ENCODE results near the gene LGALS14. TPM values are rescaled to one million over a fixed set of nuclear protein-coding genes. Genes with fewer than 3 reads are reported as not detected.
A peak's percentile ranks its signal among the peaks of the same experiment; 100 is the strongest.
"Not testable (repeated sequence)": the region's sequence is repeated elsewhere in the genome, so short reads cannot be mapped to it uniquely, and the experiment has no call there.

The LGALS14 gene
- total RNA-seq, 1 experiment from 2014 or later = 3.7 TPM

DNA sequence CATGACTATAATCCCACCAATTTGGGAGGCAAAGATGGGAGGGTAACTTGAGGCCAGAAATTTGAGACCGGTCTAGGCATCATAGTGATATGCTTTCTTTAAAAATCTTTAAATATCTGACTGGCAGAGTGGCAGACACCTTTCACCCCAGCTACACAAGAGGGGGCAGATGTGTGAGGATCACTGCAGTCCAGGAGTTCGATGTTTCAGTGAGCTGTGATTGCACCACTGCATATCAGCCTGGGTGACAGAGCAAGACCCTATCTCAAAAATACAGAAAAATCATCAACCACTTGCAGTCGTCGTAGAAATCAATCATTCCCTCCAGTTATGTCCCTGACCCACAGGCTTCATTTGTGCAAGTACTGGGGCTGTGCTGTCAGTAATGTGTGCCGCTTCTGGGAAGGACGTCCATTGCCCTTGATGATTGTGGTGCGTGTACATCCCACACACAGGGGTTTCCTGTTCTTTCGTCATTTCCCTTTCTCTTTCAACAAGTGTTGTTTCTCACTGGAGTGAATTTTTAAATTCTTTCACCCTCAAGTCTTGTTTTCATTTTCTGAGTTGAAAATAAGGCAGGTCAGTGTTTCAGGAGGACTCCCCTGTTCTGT, 1.4 kb downstream of the LGALS14 start:
- H3K36me3 ChIP-seq (ENCODE audit: insufficient read depth, low read length) = no peaks in the 10 kb centered on the region; the same call in 1 of the 2 replicates
- no peak overlapping the region for H2AFZ ChIP-seq (ENCODE audit: low read length)
- H3K4me1 ChIP-seq (ENCODE audit: low read length) = peaks cover 75% of the 10 kb centered on the region
- no peaks in the 10 kb centered on the region for H3K27me3 ChIP-seq (ENCODE audit: low read length)
- 0 out of 2 replicates have a peak overlapping the region, but pooled peaks have one; percentile 65 for H3K9ac ChIP-seq (ENCODE audit: low read length)
- H3K9me2 ChIP-seq (replicated peaks; ENCODE audit: insufficient read depth, low read length) = no peaks in the 10 kb centered on the region
- peak overlapping the region; percentile 96 for H3K27ac ChIP-seq (ENCODE audit: low read length)
- peak overlapping the region; percentile 61 for H3K4me3 ChIP-seq (ENCODE audit: low read length)
- peak overlapping the region; percentile 85 for H3K4me2 ChIP-seq (ENCODE audit: low read depth, low read length, poor library complexity, severe bottlenecking)
- no peaks in the 10 kb centered on the region for H3K79me2 ChIP-seq (ENCODE audit: low read length)
- peak; percentile 85 for DNase-seq
- H3K9me3 ChIP-seq (ENCODE audit: low read length) = no peaks in the 10 kb centered on the region
- H4K20me1 ChIP-seq (ENCODE audit: insufficient read depth, low read depth, low read length) = no peaks in the 10 kb centered on the region

DNA sequence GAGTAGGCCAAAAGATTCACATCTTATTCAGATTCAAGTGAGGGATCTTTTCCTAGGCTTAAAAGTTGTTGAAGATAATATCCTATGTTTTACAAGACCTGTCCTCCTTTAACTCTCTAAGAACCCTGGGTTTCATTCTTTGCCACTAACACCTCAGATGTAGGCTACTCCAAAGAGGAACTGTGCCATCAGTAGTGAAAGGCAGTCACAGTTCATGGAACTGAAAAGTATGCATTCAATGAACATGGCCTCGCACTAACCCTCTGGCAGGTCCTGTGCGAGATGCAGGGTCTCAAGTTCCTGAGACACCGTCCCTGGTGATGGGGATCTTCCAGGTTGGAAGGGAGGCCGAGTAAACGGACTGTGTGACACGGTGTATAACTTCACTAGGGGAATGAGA, 4.3 kb downstream of the LGALS14 start:
- no peaks in the 10 kb centered on the region for H4K20me1 ChIP-seq (ENCODE audit: insufficient read depth, low read depth, low read length)
- no peak overlapping the region for H3K9ac ChIP-seq (ENCODE audit: low read length)
- H3K27me3 ChIP-seq (ENCODE audit: low read length) = no peaks in the 10 kb centered on the region
- H3K4me1 ChIP-seq (ENCODE audit: low read length) = peaks cover 60% of the 10 kb centered on the region
- H3K4me2 ChIP-seq (ENCODE audit: low read depth, low read length, poor library complexity, severe bottlenecking) = no peak overlapping the region
- no peak overlapping the region for H3K27ac ChIP-seq (ENCODE audit: low read length)
- no peak overlapping the region for H2AFZ ChIP-seq (ENCODE audit: low read length)
- no peak overlapping the region for H3K4me3 ChIP-seq (ENCODE audit: low read length)
- no peaks in the 10 kb centered on the region for H3K9me2 ChIP-seq (replicated peaks; ENCODE audit: insufficient read depth, low read length)
- no peaks in the 10 kb centered on the region for H3K79me2 ChIP-seq (ENCODE audit: low read length)
- peak; percentile 41 for DNase-seq
- H3K9me3 ChIP-seq (ENCODE audit: low read length) = no peaks in the 10 kb centered on the region
- H3K36me3 ChIP-seq (ENCODE audit: insufficient read depth, low read length) = peaks cover 2% of the 10 kb centered on the region; the same call in 1 of the 2 replicates

DNA sequence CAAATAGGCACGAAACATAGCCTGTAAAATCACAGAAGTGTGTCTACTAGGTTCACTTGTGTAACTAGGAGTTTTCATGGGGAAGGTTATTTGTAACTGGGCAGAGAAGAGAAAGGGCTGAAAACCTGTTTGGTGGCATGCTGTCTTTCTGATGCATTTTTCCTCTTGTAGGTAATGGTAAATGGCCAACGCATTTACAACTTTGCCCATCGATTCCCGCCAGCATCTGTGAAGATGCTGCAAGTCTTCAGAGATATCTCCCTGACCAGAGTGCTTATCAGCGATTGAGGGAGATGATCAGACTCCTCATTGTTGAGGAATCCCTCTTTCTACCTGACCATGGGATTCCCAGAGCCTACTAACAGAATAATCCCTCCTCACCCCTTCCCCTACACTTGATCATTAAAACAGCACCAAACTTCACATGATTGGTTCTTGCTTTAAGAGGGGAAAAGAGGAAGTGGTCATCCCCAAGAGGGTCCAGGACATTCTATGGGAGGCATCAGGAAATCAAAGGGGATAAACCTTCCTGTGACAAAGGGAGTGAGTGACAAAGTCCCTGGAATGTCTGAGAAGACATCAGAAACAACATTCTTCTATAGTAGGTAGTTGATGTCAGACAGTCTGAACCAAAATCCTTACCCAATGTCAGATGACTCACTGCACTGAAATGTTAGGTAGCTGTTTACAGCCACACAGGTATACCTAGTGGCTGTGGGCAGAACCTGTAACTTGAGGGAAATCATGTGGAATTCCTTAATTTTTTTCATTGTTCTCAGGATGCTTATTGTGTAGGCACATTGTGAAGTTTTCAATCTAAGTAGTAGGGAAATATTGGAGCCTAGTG, 5.0 kb downstream of the LGALS14 start:
- H4K20me1 ChIP-seq (ENCODE audit: insufficient read depth, low read depth, low read length) = no peaks in the 10 kb centered on the region
- H3K9me2 ChIP-seq (replicated peaks; ENCODE audit: insufficient read depth, low read length) = no peaks in the 10 kb centered on the region
- H3K4me2 ChIP-seq (ENCODE audit: low read depth, low read length, poor library complexity, severe bottlenecking) = no peak overlapping the region

DNA sequence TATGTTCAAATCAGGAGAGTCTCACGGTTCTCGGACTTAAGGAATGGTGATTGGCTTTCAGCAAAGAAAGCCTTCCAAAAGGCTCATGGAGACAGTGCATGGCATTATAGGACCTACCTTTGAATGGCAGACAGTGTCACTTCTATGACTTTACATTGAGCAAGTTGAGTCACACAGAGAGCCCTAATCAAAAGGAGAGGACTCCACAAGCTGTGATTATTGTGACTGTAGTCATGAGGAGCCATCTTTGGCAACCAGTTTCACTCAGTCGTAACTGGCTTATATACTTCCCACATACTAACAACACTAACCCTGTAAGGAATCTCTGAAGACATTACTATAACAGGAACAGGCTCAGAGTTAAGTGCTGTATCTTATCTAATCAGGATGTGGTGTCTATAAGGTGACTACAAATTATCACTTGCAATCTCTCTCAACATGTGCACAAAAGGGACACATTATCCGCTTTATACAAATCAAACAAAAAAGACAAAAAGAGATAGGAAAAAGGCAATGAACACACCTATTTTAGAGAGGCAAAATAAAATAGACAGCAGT, 6.1 kb downstream of the LGALS14 start:
- Histone ChIP-seq H3K27me3 (ENCODE audit: low read length) (no peaks in the 10 kb centered on the region), H2AFZ (ENCODE audit: low read length) (no peak overlapping the region), H3K36me3 (ENCODE audit: insufficient read depth, low read length) (peaks cover 2% of the 10 kb centered on the region; the same call in 1 of the 2 replicates), H4K20me1 (ENCODE audit: insufficient read depth, low read depth, low read length) (no peaks in the 10 kb centered on the region), H3K79me2 (ENCODE audit: low read length) (no peaks in the 10 kb centered on the region), H3K9me3 (ENCODE audit: low read length) (no peaks in the 10 kb centered on the region), H3K9me2 (replicated peaks; ENCODE audit: insufficient read depth, low read length) (no peaks in the 10 kb centered on the region), H3K4me3 (ENCODE audit: low read length) (no peak overlapping the region), H3K4me2 (ENCODE audit: low read depth, low read length, poor library complexity, severe bottlenecking) (no peak overlapping the region), H3K4me1 (ENCODE audit: low read length) (peaks cover 42% of the 10 kb centered on the region), H3K27ac (ENCODE audit: low read length) (no peak overlapping the region), H3K9ac (ENCODE audit: low read length) (no peak overlapping the region)
- peak; percentile 20 for DNase-seq

More for the DNA sequence above, 5.0 kb downstream of the LGALS14 start:
- Histone ChIP-seq H3K9me3 (ENCODE audit: low read length) (no peaks in the 10 kb centered on the region), H3K36me3 (ENCODE audit: insufficient read depth, low read length) (peaks cover 2% of the 10 kb centered on the region; the same call in 1 of the 2 replicates), H3K9ac (ENCODE audit: low read length) (no peak overlapping the region), H3K27me3 (ENCODE audit: low read length) (no peaks in the 10 kb centered on the region), H3K4me1 (ENCODE audit: low read length) (peaks cover 53% of the 10 kb centered on the region), H3K27ac (ENCODE audit: low read length) (no peak overlapping the region), H3K4me3 (ENCODE audit: low read length) (no peak overlapping the region), H2AFZ (ENCODE audit: low read length) (no peak overlapping the region), H3K79me2 (ENCODE audit: low read length) (no peaks in the 10 kb centered on the region)
- peak; percentile 27 for DNase-seq

DNA sequence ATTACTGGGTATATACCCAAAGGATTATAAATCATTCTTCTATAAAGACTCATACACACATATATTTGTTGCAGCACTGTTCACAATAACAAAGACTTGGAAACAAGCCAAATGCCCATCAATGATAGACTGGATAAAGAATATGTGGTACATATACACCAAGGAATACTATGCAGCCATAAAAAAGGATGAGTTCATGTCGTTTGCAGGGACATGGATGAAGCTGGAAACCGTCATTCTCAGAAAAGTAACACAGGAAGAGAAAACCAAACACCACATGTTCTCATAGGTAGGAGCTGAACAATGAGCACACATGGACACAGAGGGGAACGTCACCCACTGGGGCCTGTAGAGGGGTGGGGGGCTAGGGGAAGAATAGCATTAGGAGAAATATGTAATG, 15.9 kb downstream of the LGALS14 start:
- DNase-seq = peak; percentile 15
- not testable (repeated sequence) for H3K9ac ChIP-seq (ENCODE audit: low read length); H3K4me3 ChIP-seq (ENCODE audit: low read length); H3K79me2 ChIP-seq (ENCODE audit: low read length); H3K27me3 ChIP-seq (ENCODE audit: low read length); H3K9me2 ChIP-seq (replicated peaks; ENCODE audit: insufficient read depth, low read length); H3K36me3 ChIP-seq (ENCODE audit: insufficient read depth, low read length); H3K4me1 ChIP-seq (ENCODE audit: low read length); H2AFZ ChIP-seq (ENCODE audit: low read length); H3K4me2 ChIP-seq (ENCODE audit: low read depth, low read length, poor library complexity, severe bottlenecking); H4K20me1 ChIP-seq (ENCODE audit: insufficient read depth, low read depth, low read length); H3K9me3 ChIP-seq (ENCODE audit: low read length); H3K27ac ChIP-seq (ENCODE audit: low read length)

DNA sequence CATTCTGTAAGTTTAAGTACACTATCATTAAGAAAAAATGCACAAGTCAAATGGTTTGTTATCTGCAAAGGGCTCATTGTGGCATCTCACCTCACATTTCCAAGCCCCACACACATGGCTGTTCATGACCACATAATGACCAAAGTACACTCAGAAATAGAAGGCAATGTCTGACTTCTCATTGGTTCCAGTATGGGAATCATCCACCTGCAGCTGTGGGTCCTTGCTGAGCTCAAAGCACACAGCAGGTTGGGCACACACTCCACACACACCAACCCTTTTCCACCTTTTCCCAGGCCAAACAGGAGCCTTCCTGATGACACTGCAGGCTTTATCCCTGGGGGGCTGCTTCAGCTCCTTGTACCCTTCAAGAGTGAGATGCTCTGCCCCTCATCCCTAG, 21.7 kb downstream of the LGALS14 start:
- no peaks in the 10 kb centered on the region for H4K20me1 ChIP-seq (ENCODE audit: insufficient read depth, low read depth, low read length)
- no peak overlapping the region for H3K4me2 ChIP-seq (ENCODE audit: low read depth, low read length, poor library complexity, severe bottlenecking)
- H3K9me2 ChIP-seq (replicated peaks; ENCODE audit: insufficient read depth, low read length) = no peaks in the 10 kb centered on the region
- no peaks in the 10 kb centered on the region for H3K36me3 ChIP-seq (ENCODE audit: insufficient read depth, low read length)
- no peak overlapping the region for H3K9ac ChIP-seq (ENCODE audit: low read length)
- no peak overlapping the region for H3K27ac ChIP-seq (ENCODE audit: low read length)
- no peak overlapping the region for H3K4me3 ChIP-seq (ENCODE audit: low read length)
- no peaks in the 10 kb centered on the region for H3K9me3 ChIP-seq (ENCODE audit: low read length)
- H2AFZ ChIP-seq (ENCODE audit: low read length) = no peak overlapping the region
- no peaks in the 10 kb centered on the region for H3K79me2 ChIP-seq (ENCODE audit: low read length)
- DNase-seq = peak; percentile 34
- H3K4me1 ChIP-seq (ENCODE audit: low read length) = peaks cover 6% of the 10 kb centered on the region
- no peaks in the 10 kb centered on the region for H3K27me3 ChIP-seq (ENCODE audit: low read length)

DNA sequence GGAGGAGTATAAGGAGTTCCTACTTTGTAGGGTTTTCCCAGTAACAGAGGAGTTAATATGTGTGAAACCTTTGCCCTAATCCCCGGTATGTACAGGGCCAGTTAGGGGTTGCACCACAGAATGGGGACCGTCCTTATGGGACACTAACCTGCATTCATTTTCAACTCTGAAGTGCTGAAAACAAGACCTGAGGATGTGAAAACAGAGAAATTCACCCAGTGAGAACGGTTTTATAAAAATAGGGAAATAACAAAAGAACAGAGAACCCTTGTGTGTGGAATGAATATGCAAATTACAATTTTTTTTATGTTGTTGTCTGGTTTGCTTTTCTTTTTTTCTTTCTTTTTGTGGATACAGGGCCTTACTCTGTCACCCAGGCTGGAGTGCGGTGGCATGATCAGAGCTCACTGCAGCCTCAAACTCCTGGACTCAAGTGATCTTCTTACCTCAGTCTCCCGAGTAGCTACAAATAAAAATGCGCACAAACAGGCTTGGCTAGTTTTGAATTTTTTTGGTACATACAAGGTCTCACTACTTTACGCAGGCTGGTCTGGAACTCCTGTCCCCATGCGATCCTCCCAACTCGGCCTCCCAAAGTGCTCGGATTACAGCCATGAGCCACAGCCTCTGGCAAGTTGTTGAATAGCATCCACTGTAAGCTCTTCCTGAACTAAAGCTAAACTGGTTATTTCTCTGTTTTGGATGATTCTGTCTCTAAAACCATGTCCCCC, 23.0 kb downstream of the LGALS14 start:
- peaks cover 3% of the 10 kb centered on the region for H3K4me1 ChIP-seq (ENCODE audit: low read length)
- no peaks in the 10 kb centered on the region for H3K9me3 ChIP-seq (ENCODE audit: low read length)
- no peaks in the 10 kb centered on the region for H3K79me2 ChIP-seq (ENCODE audit: low read length)
- H3K36me3 ChIP-seq (ENCODE audit: insufficient read depth, low read length) = no peaks in the 10 kb centered on the region
- H3K4me3 ChIP-seq (ENCODE audit: low read length) = no peak overlapping the region
- H3K27me3 ChIP-seq (ENCODE audit: low read length) = no peaks in the 10 kb centered on the region
- H3K4me2 ChIP-seq (ENCODE audit: low read depth, low read length, poor library complexity, severe bottlenecking) = no peak overlapping the region
- no peaks in the 10 kb centered on the region for H4K20me1 ChIP-seq (ENCODE audit: insufficient read depth, low read depth, low read length)
- H3K9me2 ChIP-seq (replicated peaks; ENCODE audit: insufficient read depth, low read length) = no peaks in the 10 kb centered on the region
- H3K27ac ChIP-seq (ENCODE audit: low read length) = no peak overlapping the region
- DNase-seq = peak; percentile 22
- H3K9ac ChIP-seq (ENCODE audit: low read length) = no peak overlapping the region
- no peak overlapping the region for H2AFZ ChIP-seq (ENCODE audit: low read length)

DNA sequence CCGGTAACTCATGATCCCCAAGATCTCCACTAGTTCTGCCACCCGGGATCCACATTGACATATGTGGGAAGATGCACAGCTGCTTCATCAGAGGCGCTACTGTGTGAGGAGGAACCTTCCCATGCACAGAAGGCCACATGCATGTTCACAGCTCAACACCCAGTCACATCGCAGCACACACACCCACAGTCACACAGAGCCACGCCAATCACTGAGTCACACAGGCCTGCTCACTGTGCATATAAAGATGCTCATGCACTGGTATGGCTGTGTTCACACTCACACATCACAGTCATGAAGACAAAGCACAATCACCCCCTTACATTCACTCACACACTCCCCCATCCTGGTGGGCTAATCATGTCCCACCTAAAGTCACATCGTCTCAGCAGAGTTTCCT, 23.8 kb downstream of the LGALS14 start:
- Histone ChIP-seq H3K27ac (ENCODE audit: low read length) (no peak overlapping the region), H3K79me2 (ENCODE audit: low read length) (no peaks in the 10 kb centered on the region)

More for the DNA sequence above, 23.8 kb downstream of the LGALS14 start:
- H3K4me3 ChIP-seq (ENCODE audit: low read length) = no peak overlapping the region
- no peak overlapping the region for H3K4me2 ChIP-seq (ENCODE audit: low read depth, low read length, poor library complexity, severe bottlenecking)
- H3K27me3 ChIP-seq (ENCODE audit: low read length) = no peaks in the 10 kb centered on the region
- H4K20me1 ChIP-seq (ENCODE audit: insufficient read depth, low read depth, low read length) = no peaks in the 10 kb centered on the region
- H3K9me3 ChIP-seq (ENCODE audit: low read length) = no peaks in the 10 kb centered on the region
- H3K36me3 ChIP-seq (ENCODE audit: insufficient read depth, low read length) = no peaks in the 10 kb centered on the region
- H3K9ac ChIP-seq (ENCODE audit: low read length) = no peak overlapping the region
- H3K4me1 ChIP-seq (ENCODE audit: low read length) = peaks cover 3% of the 10 kb centered on the region
- peak; percentile 29 for DNase-seq
- no peaks in the 10 kb centered on the region for H3K9me2 ChIP-seq (replicated peaks; ENCODE audit: insufficient read depth, low read length)
- H2AFZ ChIP-seq (ENCODE audit: low read length) = no peak overlapping the region
